SU-DHL-6 (cell line): ENCODE measurements around the gene COX4I2.

Source experiments
- H2AFZ ChIP-seq: fragments of 200-600 bp; sonication (generic); 2 replicates; pipeline ENCODE4 v1.6.1; 2014; ENCODE audit warnings: low read depth, mild to moderate bottlenecking, moderate library complexity, mixed read lengths, antibody characterized with exemption, low read length; ENCODE audit not compliant: severe bottlenecking
- H3F3A ChIP-seq: fragments of 200-600 bp; shearing (Covaris generic); 2 replicates; pipeline ENCODE4 v1.6.0; 2016; ENCODE audit warnings: antibody characterized with exemption, mild to moderate bottlenecking; ENCODE audit not compliant: insufficient read depth
- H3K27ac ChIP-seq: fragments of 200-600 bp; sonication (generic); 2 replicates; pipeline ENCODE4 v1.5.1; 2016; ENCODE audit warnings: low read depth, mild to moderate bottlenecking, low read length, moderate library complexity, mixed read lengths
- H3K27me3 ChIP-seq: fragments of 200-600 bp; sonication (generic), shearing (Covaris generic); 2 replicates; pipeline ENCODE4 v1.6.0; 2014; ENCODE audit warnings: mild to moderate bottlenecking, low read length
- H3K36me3 ChIP-seq: fragments of 200-600 bp; sonication (generic); 2 replicates; pipeline ENCODE4 v1.6.1; 2014; ENCODE audit warnings: mild to moderate bottlenecking, low read length, mixed read lengths
- H3K4me2 ChIP-seq: fragments of 300-600, 200-600 bp; shearing (Covaris generic), sonication (generic); 2 replicates; pipeline ENCODE4 v1.6.0; 2014; ENCODE audit warnings: low read length, low read depth, mild to moderate bottlenecking; ENCODE audit not compliant: poor library complexity, severe bottlenecking
- H3K4me3 ChIP-seq: fragments of 200-600 bp; sonication (generic); 2 replicates; pipeline ENCODE4 v1.5.1; 2014; ENCODE audit warnings: antibody characterized with exemption, low read length, mild to moderate bottlenecking, mixed read lengths; ENCODE audit not compliant: insufficient read depth, poor library complexity, severe bottlenecking
- H3K79me2 ChIP-seq: fragments of 200-600 bp; sonication (generic); 2 replicates; pipeline ENCODE4 v1.6.1; 2014; ENCODE audit warnings: mild to moderate bottlenecking, low read length, moderate library complexity; ENCODE audit not compliant: insufficient read depth
- H3K9ac ChIP-seq: fragments of 200-600 bp; sonication (generic); 2 replicates; pipeline ENCODE4 v1.7.0; 2014; ENCODE audit warnings: mild to moderate bottlenecking, low read length
- H3K9me2 ChIP-seq: fragments of 200-600 bp; sonication (generic); replicated peaks from 2 replicates; pipeline ENCODE4 v1.6.1; 2014; ENCODE audit warnings: low read length; ENCODE audit not compliant: insufficient read depth
- H3K9me3 ChIP-seq: fragments of 200-600 bp; sonication (generic); 2 replicates; pipeline ENCODE4 v1.6.1; 2014; ENCODE audit warnings: low read length, mixed read lengths; ENCODE audit not compliant: insufficient read depth
- H4K20me1 ChIP-seq: fragments of 200-600 bp; sonication (generic); 2 replicates; pipeline ENCODE4 v1.6.1; 2014; ENCODE audit warnings: low read depth, mild to moderate bottlenecking, antibody characterized with exemption, low read length, moderate library complexity, mixed read lengths
- CTCF ChIP-seq: fragments of 200-600 bp; sonication (generic); IDR thresholded peaks from one replicate; pipeline ENCODE4 v1.5.1; 2017; ENCODE audit warnings: antibody characterized with exemption, mild to moderate bottlenecking, low read length, moderate library complexity; ENCODE audit not compliant: insufficient read depth, poor library complexity, severe bottlenecking
- EZH2phosphoT487 ChIP-seq: fragments of 200-600 bp; sonication (generic), shearing (Covaris generic); conservative IDR thresholded peaks from 2 replicates; pipeline ENCODE4 v1.6.1; 2018; ENCODE audit warnings: mild to moderate bottlenecking, antibody characterized with exemption, low read length, moderate library complexity, mixed read lengths

The COX4I2 gene

GRCh38 chr20:31678389-31679356 is 41.0 kb downstream of the COX4I2 start:
- Histone ChIP-seq H3K27me3 (no peaks in the 10 kb centered on the region), H3K27ac (no peak overlapping the region), H3K9me3 (no peaks in the 10 kb centered on the region), H4K20me1 (no peaks in the 10 kb centered on the region), H3K36me3 (no peaks in the 10 kb centered on the region), H3K9ac (no peak overlapping the region), H3K9me2 (no peaks in the 10 kb centered on the region), H3K79me2 (0 out of 2 replicates have a peak, but pooled peaks cover 4% of the 10 kb centered on the region), H3F3A (no peaks in the 10 kb centered on the region; the same call in none of the 2 replicates), H2AFZ (no peak overlapping the region), H3K4me2 (no peak overlapping the region), H3K4me3 (no peak overlapping the region)
- TF ChIP-seq EZH2phosphoT487 (no peak), CTCF (no peak)

GRCh38 chr20:31679357-31680285 is 41.9 kb downstream of the COX4I2 start:
- Histone ChIP-seq H3F3A (peaks cover 8% of the 10 kb centered on the region), H3K9me3 (no peaks in the 10 kb centered on the region), H3K36me3 (no peaks in the 10 kb centered on the region), H4K20me1 (no peaks in the 10 kb centered on the region), H2AFZ (no peak overlapping the region), H3K27ac (no peak overlapping the region), H3K9me2 (no peaks in the 10 kb centered on the region), H3K4me3 (no peak overlapping the region), H3K79me2 (0 out of 2 replicates have a peak, but pooled peaks cover 8% of the 10 kb centered on the region), H3K4me2 (no peak overlapping the region), H3K9ac (no peak overlapping the region), H3K27me3 (no peaks in the 10 kb centered on the region)
- no peak for TF ChIP-seq CTCF
- no peak for TF ChIP-seq EZH2phosphoT487

GRCh38 chr20:31680286-31681127 is 42.8 kb downstream of the COX4I2 start:
- no peak overlapping the region for H3K9ac ChIP-seq
- 0 out of 2 replicates have a peak, but pooled peaks cover 8% of the 10 kb centered on the region for H3K79me2 ChIP-seq
- peaks cover 15% of the 10 kb centered on the region for H3F3A ChIP-seq
- TF ChIP-seq EZH2phosphoT487, result no peak
- TF ChIP-seq CTCF, result no peak
- H3K9me2 ChIP-seq, result no peaks in the 10 kb centered on the region
- H3K4me2 ChIP-seq, result no peak overlapping the region
- no peaks in the 10 kb centered on the region for H3K9me3 ChIP-seq
- no peaks in the 10 kb centered on the region for H3K36me3 ChIP-seq
- no peak overlapping the region for H3K27ac ChIP-seq
- no peaks in the 10 kb centered on the region for H4K20me1 ChIP-seq
- H2AFZ ChIP-seq, result no peak overlapping the region
- H3K27me3 ChIP-seq, result no peaks in the 10 kb centered on the region
- H3K4me3 ChIP-seq, result no peak overlapping the region
